HG02759 (cell line): ENCODE results near the gene PRXL2A.
"Not testable (repeated sequence)": the region's sequence is repeated elsewhere in the genome, so short reads cannot be mapped to it uniquely, and the experiment has no call there.

Experiments used
- ATAC-seq: cut with Tn5 transposase; IDR thresholded peaks from one replicate; pipeline ENCODE4 v1.9.1; 2021; ENCODE audit warnings: mild to moderate bottlenecking, moderate library complexity; ENCODE audit not compliant: unreplicated experiment

PRXL2A gene, protein sequence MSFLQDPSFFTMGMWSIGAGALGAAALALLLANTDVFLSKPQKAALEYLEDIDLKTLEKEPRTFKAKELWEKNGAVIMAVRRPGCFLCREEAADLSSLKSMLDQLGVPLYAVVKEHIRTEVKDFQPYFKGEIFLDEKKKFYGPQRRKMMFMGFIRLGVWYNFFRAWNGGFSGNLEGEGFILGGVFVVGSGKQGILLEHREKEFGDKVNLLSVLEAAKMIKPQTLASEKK

DNA sequence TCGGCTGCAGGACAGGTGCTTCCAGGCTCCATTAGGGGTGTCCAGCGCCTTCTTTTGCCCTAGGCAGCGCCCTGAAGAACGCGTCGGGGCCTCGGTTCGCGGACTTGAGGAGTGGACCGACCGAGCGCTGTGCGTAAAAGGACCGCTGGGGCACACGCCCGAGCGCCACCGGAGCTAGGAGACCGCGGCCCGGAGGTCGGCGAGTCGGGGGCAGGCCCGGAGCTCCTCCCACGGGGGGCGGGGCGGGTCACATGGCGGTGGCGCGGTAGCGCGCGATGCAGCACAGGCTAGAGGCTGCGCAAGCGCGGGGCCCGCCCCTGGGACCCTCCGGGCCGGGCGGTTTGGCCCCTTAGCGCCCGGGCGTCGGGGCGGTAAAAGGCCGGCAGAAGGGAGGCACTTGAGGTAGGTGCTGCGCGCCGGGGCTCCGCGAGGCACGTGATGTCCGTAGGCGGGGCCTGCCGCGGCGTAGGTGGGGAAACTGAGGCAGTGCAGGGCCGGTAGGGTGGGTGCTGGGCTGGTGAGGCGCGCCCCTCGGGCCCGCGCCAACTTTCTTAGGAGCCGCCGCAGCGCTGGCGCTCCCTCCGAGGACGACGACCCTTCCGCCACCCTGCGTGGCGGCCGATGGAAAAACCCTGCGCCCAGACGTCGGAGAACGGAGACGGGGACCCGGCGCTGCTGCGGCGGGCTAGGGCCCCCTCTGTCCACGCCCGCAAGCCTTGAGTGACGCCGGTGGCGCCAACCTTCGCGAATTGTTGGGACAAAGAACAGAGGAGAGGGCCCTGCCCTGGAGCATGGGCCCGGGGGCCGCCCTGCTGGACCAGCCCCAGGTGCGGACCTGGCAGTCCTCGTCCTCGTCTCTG lies at the start of gene PRXL2A:
Gene PRXL2A, plus strand, starts transcription at position 310 of the 860 bp plus-strand sequence. CDS start 11,917 bp downstream, outside the sequence.
- ATAC-seq: peak; percentile 96

DNA sequence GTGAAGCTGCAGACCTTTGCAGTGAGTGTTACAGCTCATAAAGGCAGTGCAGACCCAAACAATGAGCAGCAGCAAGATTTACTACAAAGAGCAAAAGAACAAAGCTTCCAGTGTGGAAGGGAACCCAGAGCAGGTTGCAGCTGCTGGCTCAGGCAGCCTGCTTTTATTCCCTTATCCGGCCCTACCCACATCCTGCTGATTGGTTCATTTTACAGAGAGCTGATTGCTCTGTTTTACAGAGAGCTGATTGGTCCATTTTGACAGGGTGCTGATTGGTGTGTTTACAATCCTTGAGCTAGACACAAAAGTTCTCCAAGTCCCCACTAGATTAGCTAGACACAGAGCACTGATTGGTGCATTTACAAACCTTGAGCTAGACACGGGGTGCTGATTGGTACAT lies 49.4 kb upstream of the PRXL2A start:
- ATAC-seq: not testable (repeated sequence)

DNA sequence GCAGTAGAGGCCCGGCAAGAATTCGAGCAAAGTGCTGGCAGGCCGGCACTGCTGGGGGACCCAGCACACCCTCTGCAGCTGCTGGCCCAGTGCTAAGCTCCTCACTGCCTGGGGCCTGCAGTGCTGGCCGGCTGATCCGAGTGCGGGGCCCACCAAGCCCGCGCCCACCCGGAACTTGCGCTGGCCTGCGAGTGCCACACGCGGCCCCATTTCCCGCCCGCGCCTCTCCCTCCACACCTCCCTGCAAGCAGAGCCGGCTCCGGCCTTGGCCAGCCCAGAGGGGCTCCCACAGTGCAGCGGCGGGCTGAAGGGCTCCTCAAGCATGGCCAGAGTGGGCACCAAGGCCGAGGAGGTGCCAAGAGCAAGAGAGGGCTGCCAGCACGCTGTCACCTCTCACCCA lies 48.7 kb upstream of the PRXL2A start:
- ATAC-seq: no peak

DNA sequence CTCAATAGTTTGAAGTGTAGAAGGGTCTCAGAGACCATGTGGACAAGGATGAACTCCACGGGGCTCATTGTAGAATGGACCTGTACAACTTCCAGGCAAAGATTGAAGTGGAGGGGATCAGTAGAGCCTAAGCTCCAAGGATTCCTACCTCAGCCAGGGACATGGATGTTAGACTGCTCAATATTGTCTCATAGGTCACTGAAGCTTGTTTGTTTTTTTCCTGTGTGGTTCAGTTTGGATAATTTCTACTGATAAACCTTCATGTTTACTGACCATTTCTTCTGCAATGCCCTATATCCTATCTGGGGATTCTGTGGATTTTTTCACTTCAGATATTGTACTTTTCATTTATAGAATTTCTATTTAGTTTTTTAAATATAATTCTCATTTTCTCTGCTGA lies 42.8 kb upstream of the PRXL2A start:
- no peak for ATAC-seq

DNA sequence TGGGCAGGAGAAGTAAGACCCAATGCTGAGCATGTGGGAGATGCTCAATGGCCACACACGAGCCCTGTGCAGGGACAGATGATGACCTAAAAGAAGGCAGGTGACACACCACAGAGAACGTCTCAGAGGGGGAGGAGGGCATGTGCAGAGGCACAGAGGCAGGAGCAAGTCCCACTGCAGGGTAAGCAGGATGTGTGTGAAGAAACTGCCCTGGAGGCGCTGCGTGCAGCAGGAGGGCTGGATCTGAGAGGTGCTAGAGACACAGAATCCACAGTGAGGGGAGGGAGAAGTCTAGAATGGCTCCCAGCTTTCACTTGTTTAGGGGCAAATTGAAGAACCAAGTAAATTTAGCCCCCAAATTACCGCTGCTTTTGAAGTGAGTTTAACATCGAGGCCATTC lies 36.9 kb upstream of the PRXL2A start:
- no peak for ATAC-seq

DNA sequence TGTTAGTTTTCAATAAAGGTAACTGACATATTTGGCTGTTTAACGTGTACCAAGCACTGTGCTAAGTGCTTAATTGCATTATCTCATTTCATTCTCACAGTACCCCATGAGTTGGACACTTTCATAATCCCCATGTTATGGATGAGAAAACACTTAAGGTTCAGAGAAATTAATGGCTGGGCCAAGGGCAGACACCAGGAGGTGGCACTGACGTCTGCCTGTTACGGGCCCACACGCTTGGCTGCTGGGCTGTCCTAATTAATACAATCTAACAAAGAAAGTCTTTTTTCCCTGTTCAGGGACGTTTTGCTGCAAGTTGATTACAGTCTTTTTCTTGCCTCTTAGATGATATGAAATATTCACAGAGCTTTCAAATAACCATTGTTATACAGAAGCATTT lies 35.7 kb upstream of the PRXL2A start:
- no peak for ATAC-seq

DNA sequence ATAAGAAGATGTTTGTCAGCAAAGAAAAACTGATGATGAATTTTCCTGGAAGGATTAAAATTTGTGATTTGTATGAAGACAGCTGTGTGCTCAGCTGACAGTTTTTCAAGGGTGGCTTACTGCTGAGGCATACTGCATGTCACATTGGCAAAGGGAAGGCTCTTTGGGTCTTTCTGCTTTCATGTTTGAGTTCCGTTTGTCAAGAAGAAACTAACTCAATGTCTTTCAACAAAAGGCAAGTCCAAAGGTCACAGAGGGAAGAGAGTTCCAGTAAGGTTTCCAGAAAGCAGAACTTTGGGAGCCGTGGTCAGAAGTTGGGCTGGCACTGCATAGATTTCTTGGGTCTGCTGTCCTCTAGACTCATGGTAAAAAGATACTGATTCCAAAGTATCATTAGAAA lies 34.8 kb upstream of the PRXL2A start:
- no peak for ATAC-seq

DNA sequence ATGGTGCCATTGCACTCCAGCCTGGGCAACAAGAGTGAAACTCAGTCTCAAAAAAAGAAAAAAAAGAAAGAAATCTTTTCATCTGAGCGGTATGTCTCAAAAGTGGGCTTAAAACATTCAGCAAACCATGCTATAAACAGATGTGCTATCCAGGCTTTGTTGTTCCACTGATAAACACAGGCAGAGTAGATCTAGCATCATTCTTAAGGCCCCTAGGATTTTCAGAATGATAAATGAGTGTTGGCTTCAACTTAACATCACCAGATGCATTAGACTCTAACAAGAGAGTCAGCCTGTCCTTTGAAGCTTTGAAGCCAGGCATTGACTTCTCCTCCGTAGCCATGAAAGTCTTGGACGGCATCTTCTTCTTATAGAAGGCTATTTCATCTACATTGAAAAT lies 28.6 kb upstream of the PRXL2A start:
- no peak for ATAC-seq

DNA sequence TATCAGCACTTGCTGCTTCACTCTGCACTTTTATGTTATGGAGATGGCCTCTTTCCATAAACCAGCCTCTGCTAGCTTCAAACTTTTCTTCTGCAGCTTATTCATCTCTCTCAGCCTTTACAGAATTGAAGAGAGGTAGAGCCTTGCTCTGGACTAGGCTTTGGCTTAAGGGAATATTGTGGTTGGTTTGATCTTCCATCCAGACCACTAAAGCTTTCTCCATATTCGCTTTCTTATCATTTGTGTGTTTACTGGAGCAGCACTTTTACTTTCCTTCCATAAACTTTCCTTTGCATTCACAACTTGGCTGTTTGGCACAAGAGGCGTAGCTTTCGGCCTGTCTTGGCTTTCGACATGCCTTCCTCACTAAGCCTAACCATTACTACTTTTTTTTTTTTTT lies 28.2 kb upstream of the PRXL2A start:
- no peak for ATAC-seq

DNA sequence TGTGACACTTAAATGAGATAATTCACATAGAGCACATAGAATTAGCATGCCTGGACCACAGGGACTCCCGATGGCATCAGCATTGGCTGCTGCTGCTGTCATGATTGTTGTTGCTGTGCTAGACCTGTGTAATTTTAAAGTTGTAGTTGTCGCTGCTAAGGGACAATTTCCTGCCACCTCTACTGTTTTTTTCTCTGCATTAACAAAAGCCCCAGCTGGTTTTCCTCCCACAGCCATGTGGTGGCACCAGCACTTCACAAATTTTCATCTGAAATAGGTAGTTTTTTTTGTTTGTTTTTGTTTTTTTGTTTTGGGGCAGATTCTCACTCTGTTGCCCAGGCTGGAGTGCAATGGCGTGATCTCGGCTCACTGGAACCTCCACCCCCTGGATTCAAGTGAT lies 25.4 kb upstream of the PRXL2A start:
- ATAC-seq: no peak

DNA sequence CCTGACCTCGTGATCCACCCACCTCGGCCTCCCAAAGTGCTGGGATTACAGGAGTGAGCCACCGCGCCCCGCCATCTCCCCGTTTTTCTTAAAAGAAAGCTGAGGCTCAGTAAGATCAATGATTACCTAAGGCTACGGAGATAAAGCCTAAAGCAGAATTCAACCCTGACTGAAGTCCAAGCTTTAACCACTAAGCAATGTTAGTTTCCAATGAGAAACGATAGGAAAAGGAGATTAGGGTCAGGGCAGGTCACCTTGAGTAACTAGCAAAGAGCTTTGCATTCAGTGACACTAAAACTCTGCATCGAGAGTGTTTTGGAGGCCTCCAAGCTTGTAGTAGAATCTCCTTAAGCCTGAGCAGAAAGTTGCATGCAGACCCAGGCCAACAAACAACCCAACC lies 17.6 kb upstream of the PRXL2A start:
- ATAC-seq: no peak

DNA sequence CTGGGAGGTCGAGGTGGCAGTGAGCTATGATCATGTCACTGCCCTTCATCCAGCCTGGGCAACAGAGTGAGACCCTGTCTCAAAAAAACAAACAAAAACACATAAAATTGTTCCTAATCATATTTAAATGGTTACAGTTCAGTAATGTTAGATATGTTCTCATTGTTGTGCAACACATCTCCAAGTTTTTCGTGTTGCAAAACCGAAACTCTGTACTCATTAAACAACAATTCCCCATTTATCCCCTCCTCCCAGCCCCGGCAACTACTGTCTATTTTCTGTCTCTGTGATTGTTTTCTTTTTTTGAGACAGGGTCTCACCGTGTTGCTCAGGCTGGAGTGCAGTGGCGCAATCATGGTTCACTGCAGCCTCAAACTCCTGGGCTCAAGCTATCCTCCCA lies 16.1 kb upstream of the PRXL2A start:
- ATAC-seq: no peak

DNA sequence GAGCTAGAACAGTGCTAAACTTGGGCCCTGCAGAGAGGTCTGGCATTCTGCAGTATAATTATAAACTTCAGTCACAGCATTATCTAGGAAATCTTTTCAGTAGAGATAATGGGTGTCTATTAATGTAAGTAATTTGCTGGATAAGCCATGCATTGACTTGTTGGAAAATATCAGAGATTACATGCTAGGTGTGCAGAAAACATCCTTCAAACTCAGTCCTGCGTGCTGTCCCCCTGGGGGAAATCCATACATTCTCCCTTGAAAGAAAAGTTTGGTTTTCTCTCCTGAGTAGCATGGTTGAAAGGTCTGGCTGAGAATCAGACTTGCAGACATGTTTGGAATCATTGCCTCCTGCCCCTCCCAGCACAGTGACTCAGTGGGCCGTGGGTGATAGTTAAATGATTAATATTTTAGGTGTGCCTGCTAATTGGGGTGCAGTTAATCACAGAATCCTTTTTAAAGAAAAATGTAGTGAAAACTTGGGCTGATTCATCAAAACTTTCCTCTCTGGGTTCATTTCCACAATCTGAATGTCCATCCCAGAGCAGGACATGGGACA lies 13.9 kb upstream of the PRXL2A start:
- ATAC-seq: no peak

DNA sequence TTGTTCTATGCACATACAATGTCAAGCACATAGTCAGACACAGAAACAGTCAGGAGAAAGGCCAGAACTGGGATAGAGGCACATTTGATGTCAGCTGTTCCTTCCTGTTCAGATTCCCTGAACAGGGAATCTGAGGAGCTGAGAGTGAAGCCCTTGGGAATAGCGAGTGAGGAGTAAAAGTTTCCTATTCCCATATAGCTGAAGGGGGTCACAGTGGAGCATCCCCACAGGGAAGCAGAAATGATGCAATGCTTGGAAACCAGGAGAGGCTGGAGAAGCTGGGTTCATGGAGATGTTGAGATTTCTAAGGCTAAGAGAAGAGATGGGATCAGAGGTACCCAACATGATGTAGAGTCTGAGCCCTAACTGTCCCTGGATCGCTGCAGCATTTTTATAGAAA lies 11.3 kb upstream of the PRXL2A start:
- ATAC-seq: no peak

DNA sequence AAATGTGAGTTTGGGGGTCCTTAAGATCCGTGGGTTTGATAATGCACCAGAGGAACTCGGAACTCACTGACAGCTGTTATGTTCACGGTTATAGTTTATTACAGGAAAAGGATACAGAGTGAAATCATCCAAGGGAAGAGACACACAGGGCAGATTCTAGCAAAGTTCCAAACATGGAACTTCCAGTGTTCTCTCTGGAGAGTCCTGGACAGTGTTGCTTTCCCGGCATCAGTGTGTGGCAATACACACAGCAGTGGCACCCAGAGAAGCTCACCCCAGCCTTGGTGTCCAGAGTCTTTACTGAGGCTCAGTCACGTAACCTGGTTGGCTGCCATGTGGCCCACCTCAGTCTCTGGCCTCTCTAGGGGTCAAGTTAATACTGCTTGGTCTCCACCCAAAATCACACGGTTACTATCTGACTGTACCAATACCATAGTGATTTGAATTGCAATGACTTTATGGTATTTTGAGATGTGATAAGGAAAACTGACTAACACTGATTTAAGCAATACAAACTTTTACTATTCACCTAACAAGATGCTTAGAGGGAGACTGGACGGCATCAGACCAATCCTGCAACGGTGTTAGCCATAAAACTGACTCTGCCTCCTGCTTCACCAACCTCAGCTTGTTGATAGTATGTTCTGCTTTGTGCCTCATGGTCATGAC lies 8.1 kb upstream of the PRXL2A start:
- ATAC-seq: no peak

DNA sequence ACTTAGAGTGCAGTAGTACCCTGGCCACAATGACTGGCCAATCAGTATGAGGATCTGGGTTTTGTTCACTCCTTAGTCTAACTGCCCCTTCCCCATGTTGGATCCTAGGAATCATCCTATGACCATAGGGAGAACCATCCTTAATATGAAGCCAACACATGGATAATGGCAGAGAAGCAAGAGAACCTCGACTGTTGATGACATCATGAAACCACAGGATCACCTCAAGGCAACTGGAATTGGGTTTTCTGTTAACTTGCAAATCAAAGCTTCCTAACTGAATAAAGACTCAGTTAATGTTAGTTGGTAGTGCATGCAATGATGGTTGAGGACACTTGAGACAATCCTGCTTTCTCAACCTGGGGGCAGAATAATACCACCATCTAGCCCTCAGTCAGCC lies 3.3 kb upstream of the PRXL2A start:
- ATAC-seq: no peak

DNA sequence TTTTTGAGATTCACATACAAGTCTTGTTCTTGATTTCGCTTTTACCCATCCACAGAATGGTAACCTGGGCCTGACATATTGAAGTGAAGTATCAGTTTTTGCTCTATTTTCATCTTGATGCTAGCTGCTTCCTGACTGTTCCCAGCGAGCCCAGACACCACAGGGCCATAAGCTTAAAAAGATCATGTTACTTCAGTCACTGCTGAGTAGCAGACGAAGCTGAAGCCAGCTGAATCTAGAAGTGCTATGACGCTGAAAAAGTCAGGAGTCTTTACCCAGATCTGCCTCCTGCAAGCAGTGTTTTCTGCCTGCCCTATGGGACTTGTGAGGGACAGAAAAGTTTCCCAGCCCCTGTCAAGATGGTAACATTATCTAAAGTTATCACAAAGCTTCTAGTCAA lies 2.7 kb upstream of the PRXL2A start:
- ATAC-seq: no peak

DNA sequence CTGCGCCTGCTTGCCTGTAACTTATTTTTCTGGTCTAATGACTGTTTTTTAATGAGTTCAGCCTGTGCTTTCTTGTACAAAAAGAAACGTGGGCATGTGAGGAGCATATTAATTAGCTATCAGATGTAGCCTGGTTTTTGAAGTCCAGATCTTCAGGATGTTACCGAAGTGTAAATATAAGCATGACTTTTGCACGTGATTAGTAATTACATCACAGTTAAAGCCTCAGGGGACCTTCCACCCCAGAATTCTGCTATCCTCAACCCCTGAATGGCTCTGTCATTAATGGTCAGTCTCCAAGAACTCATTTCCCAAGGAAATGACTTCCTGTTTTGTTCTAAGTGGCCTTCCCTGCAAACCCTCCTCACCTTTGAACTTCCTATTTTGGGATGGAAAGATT lies 2.1 kb upstream of the PRXL2A start:
- no peak for ATAC-seq

DNA sequence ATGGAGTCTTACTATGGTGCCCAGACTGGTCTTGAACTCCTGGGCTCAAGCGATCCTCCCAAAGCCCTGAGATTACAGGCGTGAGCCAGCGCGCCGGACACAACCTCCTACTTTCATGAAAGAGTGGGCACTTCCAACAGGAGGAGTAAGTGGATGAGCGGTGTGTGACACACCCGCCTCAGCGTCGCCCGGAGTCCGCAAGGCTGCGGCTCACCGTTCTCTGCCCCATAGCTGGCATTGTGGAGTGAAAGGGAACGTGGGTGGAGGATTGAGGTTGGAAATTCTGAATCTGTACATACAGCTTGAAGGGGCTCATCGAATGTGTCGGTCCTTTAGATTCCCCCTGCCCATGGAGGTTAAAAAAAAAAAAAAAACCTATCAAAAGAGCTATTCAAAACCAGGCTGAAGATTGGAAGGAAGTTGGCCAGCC lies 524 bp upstream of the PRXL2A start:
- peak; percentile 28 for ATAC-seq

DNA sequence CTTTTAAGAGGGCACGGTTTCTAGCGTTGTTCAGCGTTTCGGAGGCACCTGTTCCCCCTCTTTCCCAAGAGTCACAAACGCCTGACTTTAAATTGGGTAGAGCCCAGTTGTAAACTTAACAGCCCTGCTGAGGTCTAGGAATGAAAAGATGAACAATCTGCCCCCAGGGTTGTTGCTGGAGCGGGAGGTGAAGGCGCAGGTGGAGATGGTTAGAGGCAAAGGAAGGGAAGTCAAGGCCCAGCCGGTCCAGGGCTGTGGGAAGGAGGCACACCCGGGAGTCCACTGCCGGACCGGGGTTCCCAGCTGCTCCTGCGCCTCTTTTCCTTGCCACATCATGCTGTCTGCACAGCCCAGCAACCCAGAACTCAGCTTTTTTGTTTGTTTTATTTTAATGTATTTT lies 770 bp downstream of the PRXL2A start:
- no peak for ATAC-seq

DNA sequence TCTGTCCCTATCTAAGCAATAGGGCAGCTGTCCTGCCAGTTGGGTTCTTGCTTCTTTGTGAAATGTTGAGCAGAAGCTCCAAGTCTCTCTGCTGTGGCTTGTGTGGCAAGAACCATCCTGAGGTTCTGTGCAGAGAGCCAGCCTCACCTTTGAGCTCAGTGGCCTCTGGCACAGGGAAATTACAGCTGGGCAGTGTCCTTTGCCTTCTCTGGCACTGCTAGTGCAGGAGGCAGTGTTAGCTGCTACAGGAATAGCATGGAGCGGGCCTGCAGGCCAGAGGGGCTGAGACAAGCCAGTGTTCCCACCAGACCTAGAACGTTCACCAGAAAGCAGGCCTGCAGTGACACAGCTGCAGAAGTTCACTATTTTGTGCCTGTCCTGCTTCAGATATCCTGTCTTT lies 1.8 kb downstream of the PRXL2A start:
- no peak for ATAC-seq
